Adrenal gland (tissue), 12 donors: ENCODE results near the gene PLAGL2. TPM values are rescaled to one million over a fixed set of nuclear protein-coding genes. Genes with fewer than 3 reads are reported as not detected.
A peak's percentile ranks its signal among the peaks of the same experiment; 100 is the strongest.
"Not testable (repeated sequence)": the region's sequence is repeated elsewhere in the genome, so short reads cannot be mapped to it uniquely, and the experiment has no call there.

Experiments used
- DNase-seq, 7 donors: peaks; one replicate each; pipeline ENCODE4 v3.0.0-alpha.2; 2019 to 2020
- H3K27ac ChIP-seq, 5 donors: fragments of 200-600 bp; sonication (generic) in 4 of 5; 1 replicate in 3 of 5; 2 replicates in 2 of 5; pipeline versions ENCODE4 v1.5.1 to v1.8.0; 2016 to 2020; ENCODE audit warnings: mild to moderate bottlenecking in 1 of 5
- H3K27me3 ChIP-seq: fragments of 200-600 bp; 2 replicates; pipeline ENCODE4 v1.8.0; 2021
- H3K36me3 ChIP-seq, 2 donors: fragments of 200-600 bp; replicated peaks in 1 of 2; 1 replicate in 1 of 2; 2 replicates in 1 of 2; pipeline versions ENCODE4 v1.5.1 to v1.8.0; 2018 to 2022
- H3K4me1 ChIP-seq, 2 donors: fragments of 200-600 bp; replicated peaks in 1 of 2; 1 replicate in 1 of 2; 2 replicates in 1 of 2; pipeline versions ENCODE4 v1.5.1 to v1.8.0; 2018 to 2021
- H3K4me3 ChIP-seq, 4 donors: fragments of 200-600 bp; sonication (generic) in 3 of 4; one replicate each; pipeline ENCODE4 v1.5.1; 2016 to 2018
- H3K9me3 ChIP-seq, 3 donors: fragments of 200-600 bp; sonication (generic) in 1 of 3; replicated peaks in 1 of 3; 1 replicate in 2 of 3; 2 replicates in 1 of 3; pipeline versions ENCODE4 v1.5.1 to v1.8.0; 2016 to 2021
- POLR2A ChIP-seq, 2 donors: fragments of 450-650 bp; IDR thresholded peaks; one replicate each; pipeline ENCODE4 v1.6.1; 2017; ENCODE audit warnings: antibody characterized with exemption in 2 of 2, mild to moderate bottlenecking in 2 of 2, moderate library complexity in 1 of 2
- WGBS, 4 donors: extraction: QIAGEN DNeasy Blood & Tissue Kit in 2 of 4; methylation state at CpG; one replicate each; pipeline versions ENCODE4 v1.1.5 to v1.1.7; 2013 to 2017; 5-methylcytosine and 5-hydroxymethylcytosine counted together
- intact Hi-C, 2 donors: fragments of 100-400 bp; cut with DNase I; formaldehyde crosslinking; loops; one replicate each; pipeline versions ENCODE4 v1.14.1 to v1.15.0; 2022 to 2023
- polyA plus RNA-seq, 3 donors: library from polyadenylated mRNA; stranded (reverse); fragments of 200-250 nt in 2 of 3; fragments of 350-450 nt in 1 of 3; fragmentation: Illumina TruSeq in 1 of 3; extraction: RNeasy Lipid Tissue Mini Kit (QIAGEN cat#74804) in 1 of 3; gene quantifications; one replicate each; pipeline ENCODE4 v1.2.3, GENCODE V29; 2013 to 2014
- total RNA-seq, 9 donors: library from RNA; depleted of rRNA in 4 of 9; stranded (reverse); fragments of >200 nt in 4 of 9; fragments of 120-200 nt in 1 of 9; fragmentation: NEBNext Ultra II Directional in 1 of 9; extraction: Animal tissue kit (Norgen Biotek cat#: 25700) in 1 of 9; gene quantifications; one replicate each; pipeline versions ENCODE4 v1.1.0 to v1.2.4, GENCODE V29; 2013 to 2023
- TF ChIP-seq, protein P1 (sequence below), 6 experiments: fragments of 450-650 bp in 4 of 6; fragments of 200-600 bp in 2 of 6; sonication (generic) in 1 of 6; IDR thresholded peaks; 1 replicate in 5 of 6; 2 replicates in 1 of 6; pipeline versions ENCODE4 v1.5.1 to v1.8.0; 2016 to 2021; ENCODE audit warnings: antibody characterized with exemption in 6 of 6, mild to moderate bottlenecking in 2 of 6, moderate library complexity in 1 of 6
- donor health status: healthy with polysubstance abuse.
- donor health status: Bipolar disorder and iron deficiency.
- donor health status: DM: yes; HTN: yes; CAD: no.
- donor health status: DM: no; HTN: no; CAD: no.
- donor health status: DM: no; HTN: no; CAD: no.
- donor health status: DM: yes; HTN: yes; CAD: no.

PLAGL2 gene
- total and polyA plus RNA-seq, 12 donors = 1.3 to 7.1 (median 4.2) TPM

GRCh38 chr20:32195581-32195980 is 12.0 kb downstream of the PLAGL2 start:
- H3K36me3 ChIP-seq = peaks cover 0 to 52% of the 10 kb centered on the region in 2 donors
- intact Hi-C loops = no loop called here
- H3K4me1 ChIP-seq = peaks cover 0 to 19% of the 10 kb centered on the region in 2 donors
- H3K4me3 ChIP-seq = no peak overlapping the region
- WGBS, 4 donors = 82 to 88% (median 85%) methylated on average over 7 of the region's 7 CpGs
- H3K27me3 ChIP-seq = no peaks in the 10 kb centered on the region
- H3K27ac ChIP-seq = no peak overlapping the region
- DNase-seq = no peak
- TF ChIP-seq POLR2A (IDR thresholded peaks at IDR 0.05) = no peak
- TF ChIP-seq, protein P1, sequence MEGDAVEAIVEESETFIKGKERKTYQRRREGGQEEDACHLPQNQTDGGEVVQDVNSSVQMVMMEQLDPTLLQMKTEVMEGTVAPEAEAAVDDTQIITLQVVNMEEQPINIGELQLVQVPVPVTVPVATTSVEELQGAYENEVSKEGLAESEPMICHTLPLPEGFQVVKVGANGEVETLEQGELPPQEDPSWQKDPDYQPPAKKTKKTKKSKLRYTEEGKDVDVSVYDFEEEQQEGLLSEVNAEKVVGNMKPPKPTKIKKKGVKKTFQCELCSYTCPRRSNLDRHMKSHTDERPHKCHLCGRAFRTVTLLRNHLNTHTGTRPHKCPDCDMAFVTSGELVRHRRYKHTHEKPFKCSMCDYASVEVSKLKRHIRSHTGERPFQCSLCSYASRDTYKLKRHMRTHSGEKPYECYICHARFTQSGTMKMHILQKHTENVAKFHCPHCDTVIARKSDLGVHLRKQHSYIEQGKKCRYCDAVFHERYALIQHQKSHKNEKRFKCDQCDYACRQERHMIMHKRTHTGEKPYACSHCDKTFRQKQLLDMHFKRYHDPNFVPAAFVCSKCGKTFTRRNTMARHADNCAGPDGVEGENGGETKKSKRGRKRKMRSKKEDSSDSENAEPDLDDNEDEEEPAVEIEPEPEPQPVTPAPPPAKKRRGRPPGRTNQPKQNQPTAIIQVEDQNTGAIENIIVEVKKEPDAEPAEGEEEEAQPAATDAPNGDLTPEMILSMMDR (IDR thresholded peaks at IDR 0.05) = no peak
- no peaks in the 10 kb centered on the region for H3K9me3 ChIP-seq

- Histone ChIP-seq H3K27me3 (no peaks in the 10 kb centered on the region), H3K27ac (no peak overlapping the region), H3K9me3 (no peaks in the 10 kb centered on the region), H3K4me1 (peaks cover 0 to 29% of the 10 kb centered on the region in 2 donors), H3K36me3 (peaks cover 0 to 36% of the 10 kb centered on the region in 2 donors), H3K4me3 (no peak overlapping the region)
- DNase-seq = peak in 1 of 7 donors; percentile 33
- 81 to 89% (median 82%) methylated on average over 6 of the region's 6 CpGs for WGBS, 4 donors
- TF ChIP-seq POLR2A (IDR thresholded peaks at IDR 0.05) = no peak
- TF ChIP-seq, protein P1 (IDR thresholded peaks at IDR 0.05) = no peak
- intact Hi-C loops = no loop called here
Measured at GRCh38 chr20:32193996-32194395, 13.5 kb downstream of the PLAGL2 start.

- H3K4me1 ChIP-seq = peaks cover 0 to 28% of the 10 kb centered on the region in 2 donors
- H3K36me3 ChIP-seq = peaks cover 0 to 32% of the 10 kb centered on the region in 2 donors
- H3K4me3 ChIP-seq, H3K27me3 ChIP-seq, H3K9me3 ChIP-seq, H3K27ac ChIP-seq, intact Hi-C loops: not testable (repeated sequence)
- peak in 2 of 7 donors; percentile 5 to 28 for DNase-seq
- WGBS, 4 donors = 90 to 97% (median 91%) methylated on average over 5 of the region's 5 CpGs
Measured at GRCh38 chr20:32193336-32193735, 14.2 kb downstream of the PLAGL2 start.

GRCh38 chr20:32192698-32193097 is 14.8 kb downstream of the PLAGL2 start:
- Histone ChIP-seq H3K36me3 (peaks cover 0 to 28% of the 10 kb centered on the region in 2 donors), H3K27ac (no peak overlapping the region), H3K4me3 (no peak overlapping the region), H3K9me3 (no peaks in the 10 kb centered on the region), H3K27me3 (no peaks in the 10 kb centered on the region), H3K4me1 (peaks cover 0 to 28% of the 10 kb centered on the region in 2 donors)
- intact Hi-C loops = no loop called here
- no peak for TF ChIP-seq POLR2A (IDR thresholded peaks at IDR 0.05)
- TF ChIP-seq, protein P1 (IDR thresholded peaks at IDR 0.05) = no peak
- 40 to 58% (median 48%) methylated on average over 3 of the region's 3 CpGs for WGBS, 4 donors
- DNase-seq = peak in 2 of 7 donors; percentile 19 to 48

GRCh38 chr20:32191873-32192272 is 15.7 kb downstream of the PLAGL2 start:
- Histone ChIP-seq H3K36me3 (peaks cover 0 to 19% of the 10 kb centered on the region in 2 donors), H3K27ac (no peak overlapping the region), H3K27me3 (no peaks in the 10 kb centered on the region), H3K4me3 (no peak overlapping the region), H3K4me1 (peaks cover 0 to 28% of the 10 kb centered on the region in 2 donors), H3K9me3 (no peaks in the 10 kb centered on the region)
- intact Hi-C loops = no loop called here
- TF ChIP-seq, protein P1 (IDR thresholded peaks at IDR 0.05) = no peak
- TF ChIP-seq POLR2A (IDR thresholded peaks at IDR 0.05) = no peak
- DNase-seq = peak in 2 of 7 donors; percentile 3 to 39
